A549 (cell line): ENCODE measurements around the gene FIGLA.

Experiments
- HDAC2 ChIP-seq: fragments of 200-600 bp; sonication (generic); IDR thresholded peaks from 2 replicates; pipeline ENCODE4 v1.6.1; 2016
- TF ChIP-seq, protein P1 (sequence below): fragments of >200 bp; sonication (Bioruptor Twin); formaldehyde crosslinking; IDR thresholded peaks from 3 replicates; pipeline ENCODE4 v1.5.1; 2016
- TF ChIP-seq, protein P2 (sequence below): fragments of 200-600 bp; sonication (generic); IDR thresholded peaks from 2 replicates; pipeline ENCODE4 v1.6.1; 2016; ENCODE audit warnings: antibody characterized with exemption, mild to moderate bottlenecking, moderate library complexity

DNA sequence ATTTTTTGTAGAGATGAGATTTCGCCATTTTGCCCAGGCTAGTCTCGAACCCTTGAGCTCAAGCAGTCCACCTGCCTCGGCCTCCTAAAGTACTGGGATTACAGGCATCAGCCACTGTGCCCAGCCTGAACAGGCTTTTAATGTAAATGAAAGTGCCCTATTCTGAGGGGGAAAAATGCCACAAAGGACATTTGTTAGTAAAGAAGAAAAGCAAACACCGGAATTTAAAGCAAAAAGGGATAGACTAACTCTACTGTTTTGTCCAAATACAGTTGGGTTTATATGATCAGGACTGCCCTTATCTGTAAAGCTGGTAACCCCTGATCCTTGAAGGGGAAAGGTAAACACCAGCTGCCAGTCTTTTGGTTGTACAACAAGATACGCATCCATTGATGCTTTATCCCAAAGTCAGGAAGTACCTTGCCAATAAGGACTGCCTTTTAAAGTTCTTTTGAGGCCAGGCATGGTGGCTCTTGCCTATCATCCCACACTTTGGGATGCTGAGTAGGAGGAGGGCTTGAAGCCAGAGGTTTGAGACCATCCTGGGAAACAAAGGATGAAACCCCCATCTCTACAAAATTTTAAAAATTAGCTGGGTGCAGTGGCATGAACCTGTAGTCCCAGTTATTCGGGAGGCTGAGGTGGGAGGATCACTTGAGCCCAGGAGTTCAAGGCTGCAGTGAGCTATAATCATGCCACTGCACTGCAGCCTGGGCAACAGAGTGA lies 16.8 kb upstream of the FIGLA start:
- TF ChIP-seq, protein P1, sequence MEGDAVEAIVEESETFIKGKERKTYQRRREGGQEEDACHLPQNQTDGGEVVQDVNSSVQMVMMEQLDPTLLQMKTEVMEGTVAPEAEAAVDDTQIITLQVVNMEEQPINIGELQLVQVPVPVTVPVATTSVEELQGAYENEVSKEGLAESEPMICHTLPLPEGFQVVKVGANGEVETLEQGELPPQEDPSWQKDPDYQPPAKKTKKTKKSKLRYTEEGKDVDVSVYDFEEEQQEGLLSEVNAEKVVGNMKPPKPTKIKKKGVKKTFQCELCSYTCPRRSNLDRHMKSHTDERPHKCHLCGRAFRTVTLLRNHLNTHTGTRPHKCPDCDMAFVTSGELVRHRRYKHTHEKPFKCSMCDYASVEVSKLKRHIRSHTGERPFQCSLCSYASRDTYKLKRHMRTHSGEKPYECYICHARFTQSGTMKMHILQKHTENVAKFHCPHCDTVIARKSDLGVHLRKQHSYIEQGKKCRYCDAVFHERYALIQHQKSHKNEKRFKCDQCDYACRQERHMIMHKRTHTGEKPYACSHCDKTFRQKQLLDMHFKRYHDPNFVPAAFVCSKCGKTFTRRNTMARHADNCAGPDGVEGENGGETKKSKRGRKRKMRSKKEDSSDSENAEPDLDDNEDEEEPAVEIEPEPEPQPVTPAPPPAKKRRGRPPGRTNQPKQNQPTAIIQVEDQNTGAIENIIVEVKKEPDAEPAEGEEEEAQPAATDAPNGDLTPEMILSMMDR: no peak
- TF ChIP-seq HDAC2: no peak
- TF ChIP-seq, protein P2, sequence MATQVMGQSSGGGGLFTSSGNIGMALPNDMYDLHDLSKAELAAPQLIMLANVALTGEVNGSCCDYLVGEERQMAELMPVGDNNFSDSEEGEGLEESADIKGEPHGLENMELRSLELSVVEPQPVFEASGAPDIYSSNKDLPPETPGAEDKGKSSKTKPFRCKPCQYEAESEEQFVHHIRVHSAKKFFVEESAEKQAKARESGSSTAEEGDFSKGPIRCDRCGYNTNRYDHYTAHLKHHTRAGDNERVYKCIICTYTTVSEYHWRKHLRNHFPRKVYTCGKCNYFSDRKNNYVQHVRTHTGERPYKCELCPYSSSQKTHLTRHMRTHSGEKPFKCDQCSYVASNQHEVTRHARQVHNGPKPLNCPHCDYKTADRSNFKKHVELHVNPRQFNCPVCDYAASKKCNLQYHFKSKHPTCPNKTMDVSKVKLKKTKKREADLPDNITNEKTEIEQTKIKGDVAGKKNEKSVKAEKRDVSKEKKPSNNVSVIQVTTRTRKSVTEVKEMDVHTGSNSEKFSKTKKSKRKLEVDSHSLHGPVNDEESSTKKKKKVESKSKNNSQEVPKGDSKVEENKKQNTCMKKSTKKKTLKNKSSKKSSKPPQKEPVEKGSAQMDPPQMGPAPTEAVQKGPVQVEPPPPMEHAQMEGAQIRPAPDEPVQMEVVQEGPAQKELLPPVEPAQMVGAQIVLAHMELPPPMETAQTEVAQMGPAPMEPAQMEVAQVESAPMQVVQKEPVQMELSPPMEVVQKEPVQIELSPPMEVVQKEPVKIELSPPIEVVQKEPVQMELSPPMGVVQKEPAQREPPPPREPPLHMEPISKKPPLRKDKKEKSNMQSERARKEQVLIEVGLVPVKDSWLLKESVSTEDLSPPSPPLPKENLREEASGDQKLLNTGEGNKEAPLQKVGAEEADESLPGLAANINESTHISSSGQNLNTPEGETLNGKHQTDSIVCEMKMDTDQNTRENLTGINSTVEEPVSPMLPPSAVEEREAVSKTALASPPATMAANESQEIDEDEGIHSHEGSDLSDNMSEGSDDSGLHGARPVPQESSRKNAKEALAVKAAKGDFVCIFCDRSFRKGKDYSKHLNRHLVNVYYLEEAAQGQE: no peak
